ENCODE results near the gene TINCR.
"Not testable (repeated sequence)": the region's sequence is repeated elsewhere in the genome, so short reads cannot be mapped to it uniquely, and the experiment has no call there.

The TINCR gene

GRCh38 chr19:5558101-5558621 is 9.6 kb downstream of the TINCR start:
- DNase-seq (ENCODE audit: low read depth): no peak

GRCh38 chr19:5557691-5558090 is 10.1 kb downstream of the TINCR start:
- no peak for DNase-seq (ENCODE audit: low read depth)

GRCh38 chr19:5554828-5555227 is 12.9 kb downstream of the TINCR start:
- no peak for DNase-seq (ENCODE audit: low read depth)

GRCh38 chr19:5553892-5554291 is 13.9 kb downstream of the TINCR start:
- DNase-seq (ENCODE audit: low read depth): no peak

DNA sequence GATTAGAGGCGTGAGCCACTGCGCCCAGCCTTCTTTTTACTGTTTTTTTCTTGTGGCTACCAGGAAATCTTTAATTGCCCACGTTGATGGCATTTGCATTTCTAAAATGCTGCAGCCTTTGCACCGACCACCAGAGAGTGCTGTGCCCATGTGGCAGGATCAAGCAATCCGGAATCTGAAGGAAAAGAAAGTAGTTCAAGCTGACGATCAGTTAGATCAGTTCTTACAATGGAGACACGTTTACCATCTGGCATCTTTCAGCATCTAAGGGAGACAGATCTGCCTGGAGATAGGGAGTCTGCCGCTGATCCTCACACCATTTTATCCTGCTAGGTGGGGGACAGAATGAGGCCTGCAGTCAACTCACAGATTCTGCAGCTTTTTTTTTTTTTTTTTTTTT is 19.9 kb downstream of the TINCR start:
- no peak for DNase-seq (ENCODE audit: low read depth)

DNA sequence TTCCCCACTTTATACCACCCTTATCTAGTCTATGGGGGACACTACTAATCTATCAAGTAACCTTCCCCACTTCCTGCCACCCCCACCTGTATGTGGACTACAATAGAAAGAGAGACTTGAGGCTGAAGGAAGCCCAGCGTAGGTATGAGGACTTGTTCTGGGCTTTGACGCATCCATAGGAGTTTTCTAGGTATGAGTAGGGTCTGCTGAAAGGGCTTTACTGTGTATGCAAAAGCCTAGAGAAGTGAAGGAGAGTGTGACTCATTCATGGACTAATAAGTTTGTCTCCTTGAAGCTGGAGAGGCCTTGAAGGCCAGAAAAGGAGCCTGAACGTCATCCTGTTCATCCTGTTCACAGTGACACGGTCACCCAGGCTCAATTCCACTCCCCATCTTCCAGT is 21.8 kb downstream of the TINCR start:
- no peak for DNase-seq (ENCODE audit: low read depth)

DNA sequence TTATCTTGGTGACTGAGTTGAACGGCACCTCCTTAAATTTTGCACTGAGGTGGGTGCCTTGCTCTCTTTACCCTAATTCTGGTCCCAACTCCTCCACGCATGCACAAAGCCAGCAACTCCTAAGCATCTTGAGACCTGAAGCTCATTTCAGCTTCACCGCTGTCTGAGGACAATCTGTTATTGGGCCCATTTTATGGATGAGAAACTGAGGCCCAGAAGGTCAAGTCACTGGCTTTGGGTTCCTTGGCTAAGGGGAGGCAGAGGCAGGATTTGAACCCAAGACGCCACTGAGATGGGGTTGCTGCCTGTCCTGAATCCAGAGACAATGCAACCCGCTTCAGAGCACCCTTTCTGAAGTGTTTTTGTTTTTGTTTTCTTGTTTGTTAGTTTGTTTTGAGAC is 22.7 kb downstream of the TINCR start:
- no peak for DNase-seq (ENCODE audit: low read depth)

- DNase-seq (ENCODE audit: low read depth): no peak
Observed at GRCh38 chr19:5542665-5543064, 25.1 kb downstream of the TINCR start.

GRCh38 chr19:5541456-5541855 is 26.3 kb downstream of the TINCR start:
- DNase-seq (ENCODE audit: low read depth): no peak

DNA sequence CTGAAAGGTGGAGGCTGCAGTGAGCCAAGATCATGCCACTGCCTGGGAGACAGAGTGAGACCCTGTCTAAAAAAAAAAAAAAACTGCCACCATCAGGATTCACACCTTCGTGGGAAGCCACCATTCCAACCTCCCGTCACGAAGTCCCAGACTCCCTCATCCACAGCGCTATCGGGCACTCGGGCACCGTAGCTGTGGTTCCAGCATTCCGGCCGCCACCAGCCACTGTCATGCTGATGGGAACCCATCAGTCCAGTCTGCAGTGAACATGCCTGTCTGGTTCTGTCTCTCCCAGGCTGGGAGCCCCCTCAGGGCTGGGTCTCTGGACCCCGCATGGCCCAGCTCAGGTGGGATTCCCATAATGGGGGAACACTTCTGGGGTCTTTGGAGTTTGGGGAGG is 27.5 kb downstream of the TINCR start:
- DNase-seq (ENCODE audit: low read depth): no peak

- no peak for DNase-seq (ENCODE audit: low read depth)
Observed at GRCh38 chr19:5537870-5538269, 29.9 kb downstream of the TINCR start.

- not testable (repeated sequence) for DNase-seq (ENCODE audit: low read depth)
Observed at GRCh38 chr19:5536982-5537579, 30.7 kb downstream of the TINCR start.

DNA sequence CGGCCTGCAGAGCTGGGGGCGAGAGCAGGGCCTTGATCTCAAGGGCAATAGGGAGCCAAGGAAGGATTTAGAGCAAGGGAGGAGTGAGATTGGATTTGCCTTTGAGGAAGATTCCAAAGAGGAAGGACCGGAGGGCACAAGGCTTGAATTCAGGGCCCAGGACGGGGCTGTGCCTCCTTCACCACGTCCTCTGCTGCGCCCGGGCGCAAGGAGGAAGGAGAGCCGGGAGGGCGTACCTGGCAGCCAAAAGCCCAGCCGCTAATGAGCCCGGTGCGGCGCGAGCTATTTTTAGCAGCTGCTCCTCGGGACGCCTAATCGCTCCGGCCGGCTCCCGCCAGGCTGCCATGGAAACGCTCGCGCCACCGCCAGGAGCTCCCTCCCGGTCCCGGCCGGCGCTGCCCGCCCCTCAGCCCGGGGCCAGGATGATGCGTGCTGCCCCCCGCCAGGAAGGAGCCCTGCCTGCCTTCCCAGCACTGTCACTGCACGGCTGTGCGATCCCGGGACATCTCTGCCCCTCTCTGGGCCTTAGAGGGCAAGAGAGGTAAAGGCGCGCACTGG is 31.3 kb downstream of the TINCR start:
- no peak for DNase-seq (ENCODE audit: low read depth)

- DNase-seq (ENCODE audit: low read depth): no peak
Observed at GRCh38 chr19:5534787-5535586, 32.8 kb downstream of the TINCR start.

DNA sequence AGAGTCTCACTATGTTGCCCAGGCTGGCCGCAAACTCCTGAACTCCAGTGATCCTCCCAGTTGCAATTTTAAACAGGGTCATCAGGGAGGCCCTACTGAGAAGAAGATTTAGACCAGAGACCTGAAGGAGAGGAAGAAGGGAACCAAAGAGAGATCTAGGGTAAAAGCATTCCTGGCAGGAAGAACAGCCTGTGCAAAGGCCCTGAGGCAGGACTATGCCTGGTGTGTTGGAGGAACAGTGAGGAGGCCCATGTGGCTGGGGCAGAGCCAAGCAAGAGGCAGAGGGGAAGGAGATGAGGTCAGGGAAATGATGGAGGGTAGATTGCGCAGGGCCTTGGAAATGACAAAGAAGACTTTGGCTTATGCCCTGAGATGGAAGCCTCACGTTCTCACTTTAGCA is 34.5 kb downstream of the TINCR start:
- no peak for DNase-seq (ENCODE audit: low read depth)

- DNase-seq (ENCODE audit: low read depth): no peak
Observed at GRCh38 chr19:5530701-5531100, 37.1 kb downstream of the TINCR start.

GRCh38 chr19:5526691-5527090 is 41.1 kb downstream of the TINCR start:
- no peak for DNase-seq (ENCODE audit: low read depth)

DNA sequence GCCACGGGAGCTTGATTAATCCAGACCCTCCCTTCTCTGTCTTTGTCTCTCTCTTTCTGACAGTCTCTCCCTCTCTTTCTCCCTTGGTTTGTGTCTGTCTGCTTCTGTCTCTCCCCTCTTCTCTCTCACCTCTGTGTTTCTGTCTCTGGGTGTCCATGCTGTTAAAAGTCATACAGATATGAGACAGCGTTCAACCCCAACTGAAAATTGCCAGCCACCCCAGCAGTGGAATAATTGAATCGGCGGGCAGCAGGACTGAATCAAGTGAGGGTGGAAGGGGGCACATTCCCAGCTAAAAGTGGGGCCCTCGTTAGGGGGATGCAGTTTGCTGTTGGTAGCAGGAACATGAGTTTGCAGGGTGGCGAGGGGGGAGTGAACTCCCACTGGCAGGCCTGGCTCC is 43.7 kb downstream of the TINCR start:
- DNase-seq (ENCODE audit: low read depth): no peak

DNA sequence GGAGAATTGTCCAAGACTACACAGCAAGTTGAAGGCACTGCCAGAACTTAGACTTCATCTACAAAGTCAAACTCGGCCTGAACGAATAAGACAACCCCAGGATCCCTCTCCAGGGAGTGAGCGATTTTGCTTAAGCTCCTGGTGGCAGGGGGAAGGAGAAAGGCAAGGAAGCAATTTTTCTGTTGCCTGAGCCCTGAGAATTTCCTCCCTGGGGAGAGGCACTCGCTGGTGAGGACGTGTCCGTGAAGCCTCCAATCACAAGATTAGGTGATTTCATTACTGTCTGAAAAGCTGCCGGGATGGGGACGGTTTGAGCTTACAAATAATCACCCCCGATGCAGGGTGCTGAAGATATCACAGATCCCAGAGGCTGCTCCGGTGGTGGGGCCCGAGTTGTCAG is 45.6 kb downstream of the TINCR start:
- DNase-seq (ENCODE audit: low read depth): no peak

GRCh38 chr19:5520501-5520900 is 47.3 kb downstream of the TINCR start:
- DNase-seq (ENCODE audit: low read depth): no peak

- DNase-seq (ENCODE audit: low read depth): no peak
Observed at GRCh38 chr19:5519076-5519475, 48.7 kb downstream of the TINCR start.

- DNase-seq (ENCODE audit: low read depth): no peak
Observed at GRCh38 chr19:5515737-5516136, 52.0 kb downstream of the TINCR start.

DNA sequence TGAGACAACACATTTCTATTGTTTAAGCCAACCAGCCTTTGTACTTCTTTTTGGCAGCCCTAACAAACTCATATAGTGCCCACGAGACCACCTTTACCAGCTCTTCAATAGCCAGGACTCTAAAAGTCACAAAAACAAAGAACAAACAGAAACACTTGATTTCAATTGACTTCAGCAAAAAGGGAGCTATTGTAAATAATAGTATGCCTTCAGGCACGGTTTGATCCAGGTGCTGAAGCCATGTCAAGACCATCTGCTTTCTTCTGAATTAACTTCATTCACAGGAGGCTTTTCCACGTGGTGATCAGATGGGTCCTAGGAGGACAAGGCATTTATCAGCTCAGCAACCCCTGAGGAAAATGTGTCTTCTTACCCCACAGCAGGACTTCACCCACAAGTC is 53.8 kb downstream of the TINCR start:
- DNase-seq (ENCODE audit: low read depth): no peak
